ENCODE data around the gene DNAJC18. TPM values are rescaled to one million over a fixed set of nuclear protein-coding genes. Genes with fewer than 3 reads are reported as not detected.

Gene DNAJC18
- total RNA-seq, 1 experiment from 2014 or later: 12.5 TPM

DNA sequence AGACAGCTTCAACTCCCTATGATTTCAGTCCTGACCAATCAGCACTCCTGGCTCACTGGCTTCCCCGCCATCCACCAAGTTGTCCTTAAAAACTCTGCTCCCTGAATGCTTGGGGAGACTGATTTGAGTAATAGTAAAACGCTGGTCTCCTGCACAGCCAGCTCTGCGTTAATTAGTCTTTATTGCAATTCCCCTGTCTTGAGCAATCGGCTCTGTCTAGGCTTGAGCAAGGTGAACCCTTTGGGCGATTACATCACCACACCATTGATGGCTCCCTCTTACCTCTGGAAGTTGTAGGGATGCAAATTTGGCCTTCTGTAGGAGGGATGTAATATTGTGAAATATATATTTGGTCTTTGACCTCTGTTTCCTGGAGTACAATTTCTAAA lies 53.3 kb downstream of the DNAJC18 start:
- DNase-seq: no peak
- intact Hi-C loops (cut with micrococcal nuclease; ENCODE audit: unreplicated experiment): no loop called here
- Mint-ChIP-seq H3K9me3 (ENCODE audit: unreplicated experiment) (no peaks in the 10 kb centered on the region), H3K4me1 (ENCODE audit: low read depth, unreplicated experiment) (peaks cover 33% of the 10 kb centered on the region), H3K36me3 (ENCODE audit: insufficient read depth, unreplicated experiment) (no peaks in the 10 kb centered on the region), H3K4me3 (ENCODE audit: unreplicated experiment) (no peak overlapping the region), H3K27ac (ENCODE audit: unreplicated experiment) (no peak overlapping the region), H3K27me3 (ENCODE audit: insufficient read depth, unreplicated experiment) (no peaks in the 10 kb centered on the region)
- ChIA-PET POLR2A (no interaction called here), CTCF (interaction anchor here (0.6 to 1.0 kb wide), 2 partner anchors 44 to 48 kb away, joined by 3 read pairs; no protein-coding TSS in a partner anchor)
- H3K9me3 ChIP-seq: no peaks in the 10 kb centered on the region
- H3K4me1 ChIP-seq: peaks cover 44% of the 10 kb centered on the region
- no peak overlapping the region for H3K4me3 ChIP-seq (ENCODE audit: low read depth, low read length)
- no peaks in the 10 kb centered on the region for H3K27me3 ChIP-seq (replicated peaks; ENCODE audit: control insufficient read depth, insufficient read depth, low read length)
- no TSS peak for BruUV-seq (replicated peaks)
- TF ChIP-seq, protein P1, sequence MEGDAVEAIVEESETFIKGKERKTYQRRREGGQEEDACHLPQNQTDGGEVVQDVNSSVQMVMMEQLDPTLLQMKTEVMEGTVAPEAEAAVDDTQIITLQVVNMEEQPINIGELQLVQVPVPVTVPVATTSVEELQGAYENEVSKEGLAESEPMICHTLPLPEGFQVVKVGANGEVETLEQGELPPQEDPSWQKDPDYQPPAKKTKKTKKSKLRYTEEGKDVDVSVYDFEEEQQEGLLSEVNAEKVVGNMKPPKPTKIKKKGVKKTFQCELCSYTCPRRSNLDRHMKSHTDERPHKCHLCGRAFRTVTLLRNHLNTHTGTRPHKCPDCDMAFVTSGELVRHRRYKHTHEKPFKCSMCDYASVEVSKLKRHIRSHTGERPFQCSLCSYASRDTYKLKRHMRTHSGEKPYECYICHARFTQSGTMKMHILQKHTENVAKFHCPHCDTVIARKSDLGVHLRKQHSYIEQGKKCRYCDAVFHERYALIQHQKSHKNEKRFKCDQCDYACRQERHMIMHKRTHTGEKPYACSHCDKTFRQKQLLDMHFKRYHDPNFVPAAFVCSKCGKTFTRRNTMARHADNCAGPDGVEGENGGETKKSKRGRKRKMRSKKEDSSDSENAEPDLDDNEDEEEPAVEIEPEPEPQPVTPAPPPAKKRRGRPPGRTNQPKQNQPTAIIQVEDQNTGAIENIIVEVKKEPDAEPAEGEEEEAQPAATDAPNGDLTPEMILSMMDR (IDR thresholded peaks at IDR 0.05; ENCODE audit: insufficient read depth in 1 of 2, low read depth in 1 of 2, low read length in 1 of 2, severe bottlenecking in 1 of 2, unreplicated experiment in 1 of 2): no peak
- no peaks in the 10 kb centered on the region for H3K36me3 ChIP-seq (ENCODE audit: control insufficient read depth, insufficient read depth, low read length)

GRCh38 chr5:139385061-139386049 lies 54.0 kb downstream of the DNAJC18 start:
- H3K27me3 ChIP-seq (replicated peaks; ENCODE audit: control insufficient read depth, insufficient read depth, low read length): no peaks in the 10 kb centered on the region
- no peaks in the 10 kb centered on the region for H3K36me3 Mint-ChIP-seq (ENCODE audit: insufficient read depth, unreplicated experiment)
- H3K9me3 ChIP-seq: no peaks in the 10 kb centered on the region
- TF ChIP-seq, protein P1 (IDR thresholded peaks at IDR 0.05; ENCODE audit: insufficient read depth in 1 of 2, low read depth in 1 of 2, low read length in 1 of 2, severe bottlenecking in 1 of 2, unreplicated experiment in 1 of 2): peak in 1 of 2 experiments; percentile 19
- ChIA-PET CTCF (interaction anchor here (1.0 kb wide), 1 partner anchor 43 kb away, joined by 3 read pairs; no protein-coding TSS in a partner anchor), POLR2A (no interaction called here)
- peaks cover 42% of the 10 kb centered on the region for H3K4me1 ChIP-seq
- BruUV-seq (replicated peaks): no TSS peak
- peak overlapping the region; percentile 29 for H3K27ac Mint-ChIP-seq (ENCODE audit: unreplicated experiment)
- no peaks in the 10 kb centered on the region for H3K9me3 Mint-ChIP-seq (ENCODE audit: unreplicated experiment)
- no peaks in the 10 kb centered on the region for H3K36me3 ChIP-seq (ENCODE audit: control insufficient read depth, insufficient read depth, low read length)
- no peaks in the 10 kb centered on the region for H3K27me3 Mint-ChIP-seq (ENCODE audit: insufficient read depth, unreplicated experiment)
- DNase-seq: no peak
- H3K4me3 ChIP-seq (ENCODE audit: low read depth, low read length): no peak overlapping the region
- no peak overlapping the region for H3K4me3 Mint-ChIP-seq (ENCODE audit: unreplicated experiment)
- peaks cover 33% of the 10 kb centered on the region for H3K4me1 Mint-ChIP-seq (ENCODE audit: low read depth, unreplicated experiment)
- intact Hi-C loops (cut with micrococcal nuclease; ENCODE audit: unreplicated experiment): no loop called here

- no peak overlapping the region for H3K4me3 Mint-ChIP-seq (ENCODE audit: unreplicated experiment)
- Histone ChIP-seq H3K4me3 (ENCODE audit: low read depth, low read length) (no peak overlapping the region), H3K4me1 (peaks cover 40% of the 10 kb centered on the region)
Observed at GRCh38 chr5:139384591-139385051, 54.7 kb downstream of the DNAJC18 start.

More at GRCh38 chr5:139384591-139385051, 54.7 kb downstream of the DNAJC18 start:
- Mint-ChIP-seq H3K9me3 (ENCODE audit: unreplicated experiment) (no peaks in the 10 kb centered on the region), H3K27ac (ENCODE audit: unreplicated experiment) (peak overlapping the region; percentile 29), H3K36me3 (ENCODE audit: insufficient read depth, unreplicated experiment) (peaks cover 6% of the 10 kb centered on the region), H3K27me3 (ENCODE audit: insufficient read depth, unreplicated experiment) (no peaks in the 10 kb centered on the region), H3K4me1 (ENCODE audit: low read depth, unreplicated experiment) (peaks cover 33% of the 10 kb centered on the region)
- TF ChIP-seq, protein P1 (IDR thresholded peaks at IDR 0.05; ENCODE audit: insufficient read depth in 1 of 2, low read depth in 1 of 2, low read length in 1 of 2, severe bottlenecking in 1 of 2, unreplicated experiment in 1 of 2): no peak
- ChIA-PET POLR2A (no interaction called here), CTCF (no interaction called here)
- H3K27me3 ChIP-seq (replicated peaks; ENCODE audit: control insufficient read depth, insufficient read depth, low read length): no peaks in the 10 kb centered on the region
- no peaks in the 10 kb centered on the region; the same call in 1 of the 2 replicates for H3K36me3 ChIP-seq (ENCODE audit: control insufficient read depth, insufficient read depth, low read length)
- BruUV-seq (replicated peaks): no TSS peak
- no peak for DNase-seq
- H3K9me3 ChIP-seq: no peaks in the 10 kb centered on the region
- intact Hi-C loops (cut with micrococcal nuclease; ENCODE audit: unreplicated experiment): no loop called here

Measured in Caco-2 (cell line).